SH-SY5Y (cell line): Measurements from ENCODE around the gene SLC37A2.

Source experiments
- GATA2 ChIP-seq: IDR thresholded peaks from 2 replicates; pipeline ENCODE4 v1.6.1; 2011; ENCODE audit warnings: mild to moderate bottlenecking, low read depth, low read length
- GATA3 ChIP-seq: IDR thresholded peaks from 2 replicates; pipeline ENCODE4 v1.6.1; 2011; ENCODE audit warnings: low read depth, mild to moderate bottlenecking, low read length, moderate library complexity

DNA sequence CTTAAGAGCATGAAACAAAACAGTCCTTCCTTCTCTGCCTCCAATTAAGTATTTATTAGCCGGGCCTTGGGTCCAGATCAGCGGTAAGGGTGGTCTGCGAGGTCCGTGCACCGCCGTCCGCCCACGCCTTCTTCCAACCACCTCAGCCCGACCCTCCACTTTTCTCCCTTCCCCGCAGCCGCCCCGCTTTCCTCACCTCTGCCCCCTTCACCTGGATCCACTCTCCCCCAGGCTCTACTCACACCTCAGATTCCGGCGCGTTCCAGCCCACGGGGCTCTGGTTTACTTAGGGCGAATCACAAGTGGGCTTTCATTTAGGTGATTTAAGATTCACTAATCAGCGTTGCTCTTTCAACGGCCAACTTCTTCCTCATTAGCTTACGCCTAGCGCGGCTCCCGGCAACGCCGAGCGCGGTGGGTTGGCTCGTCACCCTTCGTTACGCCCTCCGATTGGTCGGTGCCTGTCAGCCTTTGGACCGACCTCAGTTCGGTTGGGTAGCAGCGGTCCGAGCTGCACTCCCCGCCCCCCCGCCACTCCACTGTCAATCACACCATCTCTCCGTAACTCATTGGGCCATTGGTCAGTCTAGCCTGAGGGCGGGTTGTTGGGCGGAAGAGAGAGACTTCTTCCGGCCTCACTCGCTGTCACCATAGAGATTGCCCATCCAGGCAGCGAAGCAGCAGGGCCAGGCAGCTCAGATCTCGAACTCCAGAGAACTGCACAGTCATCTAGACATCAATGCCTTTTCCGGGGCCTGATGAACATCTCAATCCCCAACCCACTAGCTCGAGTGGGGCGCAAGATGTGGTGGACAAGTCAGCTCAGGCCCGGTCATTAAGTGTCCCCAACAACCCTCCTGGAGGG, 48.5 kb downstream of the SLC37A2 start, which contains the start of gene TMEM218:
- TF ChIP-seq GATA2 (no peak), GATA3 (no peak)
